Measurements from ENCODE around the gene GPR157.

The GPR157 gene

GRCh38 chr1:9087411-9088125 lies 41.3 kb downstream of the GPR157 start:
- DNase-seq (ENCODE audit: low read depth in 2 of 2), result no peak

GRCh38 chr1:9086796-9087195 lies 42.1 kb downstream of the GPR157 start:
- DNase-seq (ENCODE audit: low read depth in 2 of 2), result no peak

- no peak for DNase-seq (ENCODE audit: low read depth in 2 of 2)
Observed at GRCh38 chr1:9086045-9086444, 42.9 kb downstream of the GPR157 start.

GRCh38 chr1:9085306-9085940 lies 43.5 kb downstream of the GPR157 start:
- DNase-seq (ENCODE audit: low read depth in 2 of 2), result no peak

GRCh38 chr1:9084906-9085305 lies 44.0 kb downstream of the GPR157 start:
- no peak for DNase-seq (ENCODE audit: low read depth in 2 of 2)

GRCh38 chr1:9081473-9081872 lies 47.4 kb downstream of the GPR157 start:
- DNase-seq (ENCODE audit: low read depth in 2 of 2), result no peak

GRCh38 chr1:9080705-9081291 lies 48.1 kb downstream of the GPR157 start:
- no peak for DNase-seq (ENCODE audit: low read depth in 2 of 2)

- DNase-seq (ENCODE audit: low read depth in 2 of 2), result no peak
Observed at GRCh38 chr1:9079988-9080704, 48.8 kb downstream of the GPR157 start.

GRCh38 chr1:9078752-9079500 lies 50.0 kb downstream of the GPR157 start:
- DNase-seq (ENCODE audit: low read depth in 2 of 2), result no peak

GRCh38 chr1:9078015-9078751 lies 50.7 kb downstream of the GPR157 start:
- no peak for DNase-seq (ENCODE audit: low read depth in 2 of 2)

GRCh38 chr1:9075022-9075421 lies 53.9 kb downstream of the GPR157 start:
- DNase-seq (ENCODE audit: low read depth in 2 of 2), result no peak

GRCh38 chr1:9073143-9073542 lies 55.8 kb downstream of the GPR157 start:
- no peak for DNase-seq (ENCODE audit: low read depth in 2 of 2)

GRCh38 chr1:9071554-9072235 lies 57.2 kb downstream of the GPR157 start:
- no peak for DNase-seq (ENCODE audit: low read depth in 2 of 2)

- DNase-seq (ENCODE audit: low read depth in 2 of 2), result no peak
Observed at GRCh38 chr1:9070486-9070885, 58.4 kb downstream of the GPR157 start.

- DNase-seq (ENCODE audit: low read depth in 2 of 2), result no peak
Observed at GRCh38 chr1:9069326-9070100, 59.4 kb downstream of the GPR157 start, which contains the start of gene SLC2A5. Gene SLC2A5, minus strand, starts transcription at chr1:9069635. Its CDS starts 99 bp downstream, at chr1:9069536.

GRCh38 chr1:9068981-9069325 lies 59.9 kb downstream of the GPR157 start:
- DNase-seq (ENCODE audit: low read depth in 2 of 2), result no peak

GRCh38 chr1:9066945-9067807 lies 61.7 kb downstream of the GPR157 start:
- DNase-seq (ENCODE audit: low read depth in 2 of 2), result no peak

GRCh38 chr1:9065213-9065751 lies 63.6 kb downstream of the GPR157 start:
- no peak for DNase-seq (ENCODE audit: low read depth in 2 of 2)
